ENCODE measurements around the gene ATP6V1F.

Gene ATP6V1F

GRCh38 chr7:128884561-128885369, 22.1 kb downstream of the ATP6V1F start:
- DNase-seq: no peak

DNA sequence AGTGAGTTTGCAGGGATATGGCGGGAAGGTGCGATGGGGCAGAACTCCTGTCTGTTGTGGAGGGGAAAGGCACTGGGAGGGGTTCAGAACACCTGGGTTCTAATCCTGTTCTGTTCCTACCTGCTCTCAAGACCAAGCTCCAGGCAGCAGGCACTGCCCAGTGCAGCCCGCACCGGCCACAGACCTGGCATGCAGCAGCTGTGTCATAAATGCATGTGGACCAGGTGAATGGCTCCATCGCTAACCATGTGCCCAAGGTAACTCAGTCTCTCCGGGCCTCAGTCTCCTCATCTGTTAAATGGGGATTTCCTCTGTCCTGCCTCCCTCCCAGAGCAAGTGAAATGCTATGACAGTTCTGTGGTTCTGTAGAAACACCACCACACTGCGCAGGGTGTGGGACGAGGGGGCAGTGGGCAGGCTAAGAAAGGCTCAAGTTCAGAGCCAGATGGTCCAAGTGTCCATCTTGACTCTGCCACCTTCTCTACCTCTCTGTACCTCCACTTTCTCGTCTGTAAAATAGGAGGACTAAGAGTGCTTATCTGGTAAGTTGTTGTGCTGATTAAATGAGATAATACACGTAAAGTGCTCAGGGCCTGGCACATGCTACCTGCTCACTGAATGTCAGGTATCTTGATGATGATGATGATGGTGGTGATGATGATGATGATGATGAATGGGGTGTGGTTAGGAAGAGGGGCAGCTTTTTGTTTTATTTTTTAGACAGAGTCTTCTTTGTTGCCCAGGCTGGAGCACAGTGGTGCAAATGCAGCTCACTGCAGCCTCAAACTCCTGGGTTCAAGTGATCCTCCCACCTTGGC, 22.9 kb downstream of the ATP6V1F start:
- DNase-seq: no peak

DNA sequence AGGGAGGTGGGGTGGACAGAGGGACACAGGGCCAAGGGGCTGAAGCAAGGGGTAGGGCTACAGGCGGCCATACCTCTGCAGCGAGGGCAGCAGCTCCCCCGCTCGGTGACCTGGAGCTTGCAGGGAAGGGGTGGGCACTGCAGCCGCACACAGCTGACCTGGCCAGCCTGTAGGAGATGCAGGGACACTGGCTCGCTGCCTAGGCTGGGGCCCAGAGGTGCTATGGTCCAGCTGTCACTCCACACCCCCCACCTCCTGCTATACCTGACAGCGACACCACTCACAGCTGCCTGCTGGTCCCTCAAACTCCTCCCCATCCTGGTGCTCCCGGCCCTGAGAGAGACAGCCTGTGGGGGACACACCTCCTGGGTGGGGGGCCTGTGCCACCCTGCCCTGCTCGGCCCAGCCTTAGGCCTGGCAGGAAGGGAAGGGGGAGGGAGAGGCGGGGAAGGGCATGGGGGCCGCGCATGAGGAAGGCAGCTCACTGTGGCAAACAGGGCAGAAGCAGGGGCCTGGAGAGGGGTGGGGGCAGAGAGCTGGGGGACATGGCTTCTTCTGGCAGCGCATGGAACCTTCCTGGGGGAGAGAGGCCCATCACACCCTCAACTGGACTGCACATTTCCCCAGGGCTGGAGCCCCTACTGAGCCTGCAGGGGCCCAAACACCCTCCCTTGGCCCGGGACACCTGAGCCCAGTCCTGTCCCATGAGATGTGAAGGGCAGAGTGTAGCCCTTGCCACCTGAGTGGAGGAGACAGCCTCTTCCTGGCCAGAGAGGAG, 23.9 kb downstream of the ATP6V1F start:
- DNase-seq: no peak

GRCh38 chr7:128887169-128888038, 24.7 kb downstream of the ATP6V1F start:
- DNase-seq: no peak

- DNase-seq: no peak
These were observed 25.5 kb downstream of the ATP6V1F start for GRCh38 chr7:128888039-128888755.

DNA sequence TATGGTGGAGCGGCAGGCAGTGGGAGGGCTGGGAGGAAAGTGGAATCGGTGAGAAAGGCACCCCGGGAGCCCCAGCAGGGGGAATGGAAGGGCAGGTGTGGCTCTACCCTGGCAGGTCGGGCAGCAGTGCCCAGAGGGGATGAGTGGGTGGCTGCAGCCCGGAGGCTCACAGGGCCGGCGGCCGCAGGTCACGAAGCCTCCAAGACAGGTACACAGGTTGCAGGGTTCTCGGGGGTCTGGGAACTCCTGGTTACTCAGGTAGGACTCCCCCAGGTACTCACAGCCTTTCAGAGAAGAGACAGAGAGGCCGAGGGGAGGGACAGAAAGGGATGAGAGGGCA, 26.1 kb downstream of the ATP6V1F start:
- no peak for DNase-seq

GRCh38 chr7:128889121-128889520, 26.5 kb downstream of the ATP6V1F start:
- no peak for DNase-seq

DNA sequence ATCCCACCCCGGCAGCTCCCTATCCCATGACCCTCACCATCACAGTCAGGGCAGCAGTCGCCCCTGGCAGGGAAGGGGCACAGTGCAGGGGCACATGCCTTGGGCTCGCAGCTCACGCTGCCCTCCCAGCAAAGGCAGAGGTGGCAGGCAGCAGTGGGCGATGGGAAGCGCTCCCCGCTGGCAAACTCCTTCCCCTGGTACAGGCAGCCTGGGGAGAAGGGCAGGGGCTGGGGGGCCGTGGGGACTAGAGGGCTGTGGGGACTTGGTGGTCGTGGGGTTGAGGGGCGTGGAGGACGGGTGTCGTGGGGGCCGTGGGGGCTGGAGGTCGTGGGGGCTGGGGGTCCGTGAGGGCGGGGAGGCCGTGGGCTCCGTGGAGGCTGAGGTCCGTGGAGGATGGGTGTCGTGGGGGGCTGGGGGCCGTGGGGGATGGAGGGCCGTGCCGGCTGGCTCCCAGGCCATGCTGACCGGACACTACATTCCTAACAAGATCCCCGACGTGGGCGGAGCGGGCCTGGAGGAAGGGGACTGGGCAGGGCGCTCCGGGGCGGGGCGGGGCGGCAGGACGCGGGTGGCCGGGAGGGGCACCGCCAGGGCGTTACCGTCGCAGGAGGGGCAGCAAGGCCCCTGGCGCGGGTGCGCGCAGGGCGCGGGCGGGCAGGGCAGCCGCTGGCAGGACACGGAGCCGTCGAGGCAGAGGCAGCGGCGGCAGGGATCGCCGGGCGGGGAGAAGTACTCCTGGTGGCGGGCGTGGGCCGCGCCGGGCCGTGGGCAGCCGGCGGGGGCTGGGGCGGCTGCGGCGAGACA, 27.9 kb downstream of the ATP6V1F start:
- no peak for DNase-seq

GRCh38 chr7:128891110-128891941, 28.7 kb downstream of the ATP6V1F start:
- no peak for DNase-seq

DNA sequence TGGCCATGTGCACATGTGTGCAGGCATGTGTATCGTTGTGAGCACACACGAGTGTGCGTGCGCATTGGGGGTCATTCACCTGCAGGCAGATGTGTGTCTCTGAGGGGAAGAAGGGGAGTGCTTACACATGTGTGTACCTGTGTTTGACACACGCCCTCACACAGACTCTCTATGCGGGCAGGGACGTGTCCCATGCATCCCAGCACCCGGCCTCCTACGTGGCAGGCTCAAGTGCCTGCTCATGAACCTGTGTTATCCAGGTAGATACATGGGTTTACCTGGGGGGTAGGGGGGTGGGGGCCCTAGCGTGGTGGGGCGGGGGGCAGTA, 29.2 kb downstream of the ATP6V1F start:
- no peak for DNase-seq

GRCh38 chr7:128892521-128893250, 30.0 kb downstream of the ATP6V1F start:
- no peak for DNase-seq

GRCh38 chr7:128893251-128894100, 30.8 kb downstream of the ATP6V1F start:
- no peak for DNase-seq

- no peak for DNase-seq
These were observed 31.4 kb downstream of the ATP6V1F start for GRCh38 chr7:128894101-128894440.

GRCh38 chr7:128895320-128895719, 32.7 kb downstream of the ATP6V1F start:
- no peak for DNase-seq

DNA sequence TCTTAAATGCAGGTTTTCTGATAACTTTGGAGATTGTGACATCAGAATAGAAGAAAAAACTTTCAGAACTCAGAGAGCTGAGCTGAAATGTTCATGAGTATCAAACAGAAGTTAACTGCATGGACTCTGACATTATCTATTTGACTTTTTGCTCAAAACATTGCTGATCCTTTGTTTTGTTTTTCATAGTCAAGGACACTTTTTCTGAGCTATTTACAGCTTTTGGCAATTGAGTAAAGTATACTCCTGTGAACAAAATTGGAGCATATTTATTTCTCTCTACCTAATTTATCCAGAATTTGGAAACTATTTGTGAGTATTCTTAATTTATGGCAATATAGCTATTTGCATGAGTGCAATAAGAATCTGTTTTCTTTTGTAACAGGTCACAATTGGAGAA, 36.7 kb downstream of the ATP6V1F start:
- no peak for DNase-seq

DNA sequence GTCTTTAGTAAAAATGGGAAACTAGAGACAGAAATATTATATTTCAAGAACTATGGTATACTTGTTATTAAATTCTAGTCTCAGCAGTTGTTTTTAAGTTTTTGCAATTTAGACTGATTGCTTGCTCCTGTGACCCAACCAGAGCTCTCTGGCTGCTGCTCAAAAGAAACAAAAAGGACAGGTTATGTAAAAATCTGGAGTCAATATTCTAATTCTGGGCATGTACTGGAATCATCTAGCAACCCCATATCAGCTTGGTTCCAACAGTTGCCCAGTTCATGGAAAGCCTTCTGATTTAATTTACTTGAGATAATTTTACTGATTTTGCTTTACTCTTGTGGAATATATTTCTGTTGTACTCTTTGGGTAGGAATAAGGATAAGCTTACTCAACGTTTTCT, 37.6 kb downstream of the ATP6V1F start:
- no peak for DNase-seq

DNA sequence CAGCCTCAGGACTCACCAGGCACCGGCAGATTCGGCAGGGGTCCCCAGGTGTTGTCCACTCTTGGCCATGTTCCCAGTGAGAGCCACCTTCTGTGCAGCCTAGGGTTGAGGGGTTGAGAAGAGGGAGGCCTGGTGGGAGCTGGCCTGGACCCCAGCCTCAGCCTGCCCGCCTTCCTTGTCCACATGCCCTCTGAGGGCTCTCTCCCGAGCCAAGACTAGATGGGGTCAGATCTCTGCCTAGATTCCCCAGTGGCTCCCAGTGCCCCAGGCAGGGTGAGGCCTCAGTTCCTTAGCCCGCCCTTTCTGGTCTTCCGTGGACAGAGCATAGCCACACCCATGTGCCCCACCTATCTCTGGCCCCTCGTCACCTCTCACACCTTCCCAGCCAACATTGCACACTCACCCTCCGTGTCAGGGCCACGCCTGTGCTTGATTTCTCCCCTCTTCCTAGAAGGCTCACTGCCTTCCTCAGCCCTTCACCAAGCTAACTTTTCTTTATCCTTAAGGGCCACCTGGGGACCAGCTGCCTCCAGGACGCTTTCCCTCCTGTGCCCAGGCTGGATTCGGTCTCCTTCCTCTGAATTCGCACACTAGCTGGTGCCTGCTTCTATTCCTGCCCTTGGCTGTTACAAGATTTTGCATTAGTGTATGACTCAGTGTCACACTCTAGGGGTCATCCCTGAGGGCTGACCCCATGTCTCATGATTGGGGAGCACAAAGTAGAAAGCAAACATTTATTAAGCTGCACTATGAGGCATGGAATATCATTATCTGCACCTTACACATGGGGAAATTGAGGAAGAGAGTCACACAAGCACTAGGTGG, 40.3 kb downstream of the ATP6V1F start:
- no peak for DNase-seq

All from NCI-H1092 treated with DMSO at 0.1 percent for 48 hours (cell line).